GM18526 (cell line): ENCODE measurements around the gene ZPR1.
A peak's percentile ranks its signal among the peaks of the same experiment; 100 is the strongest.

ENCODE experiments used
- POLR2A ChIP-seq: IDR thresholded peaks from 3 replicates; pipeline ENCODE4 v1.6.1; 2011; ENCODE audit not compliant: insufficient read length; ENCODE audit errors: extremely low read depth

ZPR1 gene

DNA sequence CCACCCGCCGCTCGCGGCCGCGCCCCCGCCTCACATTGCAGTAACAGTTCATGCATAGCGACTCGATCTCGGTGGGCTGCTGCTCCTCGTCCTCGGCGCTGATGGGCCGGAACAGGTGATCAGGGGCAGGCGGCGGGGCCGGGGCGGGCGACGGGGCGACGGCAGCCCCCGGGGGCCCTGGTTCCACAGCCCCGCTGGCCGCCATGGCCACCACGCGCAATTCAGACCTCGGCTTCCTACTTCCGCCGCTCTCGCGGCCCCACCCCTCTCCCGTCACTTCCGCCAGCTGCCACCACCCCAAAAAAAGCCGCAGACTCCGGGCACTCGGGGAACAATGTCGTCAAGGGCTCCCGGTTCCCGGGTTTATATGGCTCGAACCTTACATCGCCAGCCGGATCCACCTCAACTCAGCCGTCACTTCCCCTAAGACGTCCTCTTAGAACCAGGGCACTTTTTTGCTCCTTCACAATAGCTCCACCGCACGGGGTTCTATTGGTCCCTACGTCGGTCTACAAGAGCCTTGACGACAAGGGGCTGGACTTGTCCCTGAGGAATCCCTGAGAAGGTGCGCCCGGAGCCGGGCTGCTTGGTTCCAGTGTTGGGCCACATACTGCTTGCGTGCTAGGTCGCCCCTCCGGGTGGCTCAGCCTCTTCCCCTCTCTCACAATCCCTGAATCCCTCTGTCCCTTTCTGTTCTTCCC, at the start of gene ZPR1:
TSS of gene ZPR1 (minus strand) at position 238 of the 701 bp plus-strand sequence. CDS start at position 205, 33 bp downstream.
- TF ChIP-seq POLR2A = peak; percentile 89

DNA sequence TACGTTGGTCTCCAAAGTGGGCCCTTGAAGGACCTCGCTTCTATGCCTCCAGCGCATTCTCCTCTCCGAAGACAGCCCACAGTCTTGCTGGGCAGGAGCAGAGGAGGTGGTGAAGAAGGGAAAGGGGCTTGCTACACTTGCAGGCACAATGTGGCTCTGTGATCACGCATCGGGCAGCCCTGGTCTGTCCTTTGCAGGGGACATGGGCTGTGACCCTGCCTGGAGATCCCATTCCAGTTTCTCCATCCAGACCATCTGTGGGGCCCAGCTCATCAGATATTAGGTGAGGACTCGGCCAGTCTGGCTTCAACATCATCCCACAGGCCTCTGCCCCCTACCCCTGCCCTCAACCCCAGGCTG, 48.8 kb upstream of the ZPR1 start:
- no peak for TF ChIP-seq POLR2A

DNA sequence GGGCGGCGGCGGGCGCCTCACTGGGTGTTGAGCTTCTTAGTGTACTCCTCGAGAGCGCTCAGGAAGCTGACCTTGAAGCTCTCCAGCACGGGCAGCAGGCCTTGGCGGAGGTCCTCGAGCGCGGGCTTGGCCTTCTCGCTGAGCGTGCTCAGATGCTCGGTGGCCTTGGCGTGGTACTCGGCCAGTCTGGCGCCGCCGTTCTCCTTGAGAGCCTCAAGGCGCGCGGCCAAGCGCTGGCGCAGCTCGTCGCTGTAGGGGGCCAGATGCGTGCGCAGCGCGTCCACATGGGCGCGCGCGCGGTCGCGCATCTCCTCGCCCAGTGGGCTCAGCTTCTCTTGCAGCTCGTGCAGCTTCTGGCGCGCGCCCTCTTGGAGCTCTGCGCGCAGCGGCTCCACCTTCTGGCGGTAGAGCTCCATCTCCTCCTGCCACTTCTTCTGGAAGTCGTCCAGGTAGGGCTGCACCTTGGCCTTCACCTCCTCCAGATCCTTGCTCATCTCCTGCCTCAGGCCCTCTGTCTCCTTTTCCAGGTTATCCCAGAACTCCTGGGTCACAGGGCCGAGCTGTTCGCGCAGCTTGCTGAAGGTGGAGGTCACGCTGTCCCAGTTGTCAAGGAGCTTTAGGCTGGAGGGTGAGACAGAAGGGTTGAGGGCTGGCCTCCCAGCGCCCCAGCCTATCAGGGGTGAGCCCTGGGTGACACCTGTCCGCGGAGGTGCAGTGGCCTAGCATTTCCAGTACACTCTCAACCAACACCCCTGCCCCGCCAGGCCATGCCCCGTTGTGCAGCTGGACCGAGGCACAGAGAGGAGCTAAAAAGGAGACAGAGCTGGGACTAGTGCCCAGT, 48.2 kb upstream of the ZPR1 start:
- TF ChIP-seq POLR2A = peak; percentile 22

- TF ChIP-seq POLR2A = no peak
These were observed 47.4 kb upstream of the ZPR1 start for GRCh38 chr11:116835042-116835772.

DNA sequence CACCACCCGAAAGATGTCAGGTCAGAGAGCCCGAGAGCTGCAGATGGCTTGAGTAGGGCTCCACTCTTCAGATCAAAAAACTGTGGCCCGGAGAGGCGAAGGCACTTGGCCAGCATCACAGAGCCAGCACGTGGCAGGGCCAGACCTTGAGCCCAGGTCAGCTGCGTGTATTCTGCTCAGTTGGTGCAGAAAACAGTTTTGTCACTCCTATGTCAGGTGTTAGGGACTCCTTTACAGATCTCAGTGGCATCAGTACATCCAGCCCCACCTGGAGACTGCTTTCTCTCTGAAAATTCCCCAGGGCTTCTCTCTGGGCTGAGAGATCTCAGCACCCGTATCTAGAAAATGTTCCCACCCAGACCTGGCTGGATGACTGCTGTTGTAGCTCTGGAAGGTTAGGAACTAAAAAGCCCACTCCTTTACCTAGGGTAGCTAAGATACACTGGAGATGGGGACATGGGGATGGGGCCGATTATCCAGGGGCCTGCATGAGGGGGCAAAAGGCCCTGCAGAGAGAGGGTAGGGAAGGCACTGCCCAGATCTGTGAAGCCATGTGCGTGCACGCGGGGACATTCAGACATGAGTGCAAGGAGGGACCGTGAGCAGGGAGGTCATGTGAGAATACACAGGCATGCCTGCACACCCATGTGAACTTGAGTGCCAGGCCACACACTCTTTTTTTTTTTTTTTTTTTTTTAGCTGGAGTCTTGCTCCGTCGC, 46.2 kb upstream of the ZPR1 start:
- no peak for TF ChIP-seq POLR2A

DNA sequence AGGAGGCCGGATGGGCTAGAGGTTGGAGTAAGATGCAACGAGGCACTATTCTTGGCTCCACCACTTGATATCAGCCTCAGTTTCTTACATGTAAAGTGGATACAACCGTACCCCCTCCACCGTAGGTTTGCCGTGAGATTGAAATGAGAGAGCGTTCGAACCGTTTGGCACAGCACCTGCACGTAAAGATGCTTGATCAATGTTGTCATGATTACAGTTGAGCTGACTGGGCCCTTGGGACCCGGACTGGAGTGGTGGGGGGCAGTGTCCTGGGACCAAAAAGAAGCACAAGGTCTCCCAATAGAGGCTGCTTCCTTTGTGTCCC, 45.6 kb upstream of the ZPR1 start:
- TF ChIP-seq POLR2A = no peak

- TF ChIP-seq POLR2A = no peak
These were observed 44.8 kb upstream of the ZPR1 start for GRCh38 chr11:116832350-116833290.

- TF ChIP-seq POLR2A = no peak
These were observed 44.0 kb upstream of the ZPR1 start for GRCh38 chr11:116831790-116832349.

DNA sequence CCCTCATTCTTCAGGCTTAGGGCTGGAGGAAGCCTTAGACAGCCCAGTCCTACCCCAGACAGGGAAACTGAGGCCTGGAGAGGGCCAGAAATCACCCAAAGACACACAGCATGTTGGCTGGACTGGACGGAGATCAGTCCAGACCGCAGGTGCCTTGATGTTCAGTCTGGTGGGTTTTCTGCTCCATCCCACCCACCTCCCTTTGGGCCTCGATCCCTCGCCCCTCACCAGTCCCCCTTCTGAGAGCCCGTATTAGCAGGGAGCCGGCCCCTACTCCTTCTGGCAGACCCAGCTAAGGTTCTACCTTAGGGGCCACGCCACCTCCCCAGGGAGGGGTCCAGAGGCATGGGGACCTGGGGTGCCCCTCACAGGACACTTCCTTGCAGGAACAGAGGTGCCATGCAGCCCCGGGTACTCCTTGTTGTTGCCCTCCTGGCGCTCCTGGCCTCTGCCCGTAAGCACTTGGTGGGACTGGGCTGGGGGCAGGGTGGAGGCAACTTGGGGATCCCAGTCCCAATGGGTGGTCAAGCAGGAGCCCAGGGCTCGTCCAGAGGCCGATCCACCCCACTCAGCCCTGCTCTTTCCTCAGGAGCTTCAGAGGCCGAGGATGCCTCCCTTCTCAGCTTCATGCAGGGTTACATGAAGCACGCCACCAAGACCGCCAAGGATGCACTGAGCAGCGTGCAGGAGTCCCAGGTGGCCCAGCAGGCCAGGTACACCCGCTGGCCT, 42.5 kb upstream of the ZPR1 start:
- TF ChIP-seq POLR2A = no peak

DNA sequence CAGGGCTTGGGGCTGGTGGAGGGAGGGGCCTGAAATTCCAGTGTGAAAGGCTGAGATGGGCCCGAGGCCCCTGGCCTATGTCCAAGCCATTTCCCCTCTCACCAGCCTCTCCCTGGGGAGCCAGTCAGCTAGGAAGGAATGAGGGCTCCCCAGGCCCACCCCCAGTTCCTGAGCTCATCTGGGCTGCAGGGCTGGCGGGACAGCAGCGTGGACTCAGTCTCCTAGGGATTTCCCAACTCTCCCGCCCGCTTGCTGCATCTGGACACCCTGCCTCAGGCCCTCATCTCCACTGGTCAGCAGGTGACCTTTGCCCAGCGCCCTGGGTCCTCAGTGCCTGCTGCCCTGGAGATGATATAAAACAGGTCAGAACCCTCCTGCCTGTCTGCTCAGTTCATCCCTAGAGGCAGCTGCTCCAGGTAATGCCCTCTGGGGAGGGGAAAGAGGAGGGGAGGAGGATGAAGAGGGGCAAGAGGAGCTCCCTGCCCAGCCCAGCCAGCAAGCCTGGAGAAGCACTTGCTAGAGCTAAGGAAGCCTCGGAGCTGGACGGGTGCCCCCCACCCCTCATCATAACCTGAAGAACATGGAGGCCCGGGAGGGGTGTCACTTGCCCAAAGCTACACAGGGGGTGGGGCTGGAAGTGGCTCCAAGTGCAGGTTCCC, 41.8 kb upstream of the ZPR1 start, which contains the start of gene APOC3:
TSS of gene APOC3 (plus strand) at position 383 of the 659 bp plus-strand sequence. CDS start 676 bp downstream, outside the sequence.
- TF ChIP-seq POLR2A = no peak

- no peak for TF ChIP-seq POLR2A
These were observed 41.1 kb upstream of the ZPR1 start for GRCh38 chr11:116828632-116829524.

GRCh38 chr11:116827461-116827860, 39.6 kb upstream of the ZPR1 start:
- no peak for TF ChIP-seq POLR2A
